Frontal cortex (tissue), 4 donors: ENCODE data around the gene COMMD6. TPM values are rescaled to one million over a fixed set of nuclear protein-coding genes. Genes with fewer than 3 reads are reported as not detected.
"Not testable (repeated sequence)": the region's sequence is repeated elsewhere in the genome, so short reads cannot be mapped to it uniquely, and the experiment has no call there.

Experiments
- DNase-seq, 2 donors: peaks; one replicate each; pipeline ENCODE4 v3.0.0; 2012; ENCODE audit warnings: low spot score in 2 of 2
- FAIRE-seq: peaks from 2 replicates; lab custom pipeline; 2012; peaks lifted over from hg19 to GRCh38; lab: Jason Lieb, UNC
- total RNA-seq: library from RNA; depleted of rRNA; stranded (reverse); fragments of >200 nt; gene quantifications from one replicate; pipeline ENCODE4 v1.2.3, GENCODE V29; 2014
- donor health status: control.
- donor health status: control.
- donor health status: control.

Gene COMMD6
- 93.8 TPM for total RNA-seq

- no peak for FAIRE-seq
Measured at GRCh38 chr13:75537401-75538365, at the start of gene COMMD6. Gene COMMD6, minus strand, starts transcription at chr13:75537841. Its CDS starts 36 bp downstream, at chr13:75537805.

GRCh38 chr13:75585153-75585552 lies 47.5 kb upstream of the COMMD6 start:
- FAIRE-seq: no peak

More at GRCh38 chr13:75537401-75538365, at the start of gene COMMD6:
- DNase-seq: peak; percentile 75 to 81

DNA sequence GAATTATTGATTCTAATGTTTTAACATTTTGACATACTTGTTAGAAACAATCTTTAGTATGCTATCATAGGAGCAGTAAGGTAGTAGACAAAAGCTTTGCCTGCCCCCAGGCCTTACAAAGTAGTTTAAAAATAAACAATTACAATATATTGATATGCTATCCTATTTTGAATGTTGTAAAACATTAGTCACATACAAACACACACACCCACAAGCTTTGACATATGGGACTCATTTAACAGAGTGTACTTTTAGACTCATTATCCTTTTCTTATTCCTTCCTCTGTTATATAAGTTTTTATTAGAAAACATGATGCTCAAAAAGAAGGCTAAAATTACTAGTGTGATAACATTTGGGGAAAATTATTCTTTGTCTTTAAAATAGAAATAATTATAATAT lies 45.5 kb upstream of the COMMD6 start:
- FAIRE-seq (no peak), DNase-seq (no peak)

More at GRCh38 chr13:75585153-75585552, 47.5 kb upstream of the COMMD6 start:
- DNase-seq: no peak

- no peak for FAIRE-seq
- no peak for DNase-seq
Measured at GRCh38 chr13:75581874-75582640, 44.4 kb upstream of the COMMD6 start.

- FAIRE-seq: no peak
- no peak for DNase-seq
Measured at GRCh38 chr13:75579529-75579928, 41.9 kb upstream of the COMMD6 start.

DNA sequence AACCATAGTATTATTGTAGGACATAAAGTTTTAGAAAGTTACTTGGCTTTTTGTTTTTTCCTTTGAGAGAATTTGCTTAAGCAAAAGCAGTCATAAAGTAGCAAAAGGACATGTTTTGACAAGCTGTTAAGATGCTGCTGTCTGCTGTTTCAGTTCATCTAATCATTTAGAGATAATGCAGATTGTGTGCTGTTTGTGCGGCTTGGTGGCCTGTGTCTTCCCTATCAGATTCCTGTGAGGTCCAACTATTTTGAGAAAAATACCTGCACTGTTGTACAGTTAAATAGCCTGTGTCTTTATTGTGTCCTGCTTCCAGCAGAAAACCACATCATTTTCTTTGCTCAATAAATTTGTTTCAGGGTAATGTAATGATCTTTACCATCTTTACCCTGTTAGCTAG lies 31.9 kb upstream of the COMMD6 start:
- no peak for DNase-seq

GRCh38 chr13:75566658-75567057 lies 29.0 kb upstream of the COMMD6 start:
- peak; percentile 49 for FAIRE-seq
- DNase-seq: no peak

More for the DNA sequence above, 31.9 kb upstream of the COMMD6 start:
- FAIRE-seq: no peak

DNA sequence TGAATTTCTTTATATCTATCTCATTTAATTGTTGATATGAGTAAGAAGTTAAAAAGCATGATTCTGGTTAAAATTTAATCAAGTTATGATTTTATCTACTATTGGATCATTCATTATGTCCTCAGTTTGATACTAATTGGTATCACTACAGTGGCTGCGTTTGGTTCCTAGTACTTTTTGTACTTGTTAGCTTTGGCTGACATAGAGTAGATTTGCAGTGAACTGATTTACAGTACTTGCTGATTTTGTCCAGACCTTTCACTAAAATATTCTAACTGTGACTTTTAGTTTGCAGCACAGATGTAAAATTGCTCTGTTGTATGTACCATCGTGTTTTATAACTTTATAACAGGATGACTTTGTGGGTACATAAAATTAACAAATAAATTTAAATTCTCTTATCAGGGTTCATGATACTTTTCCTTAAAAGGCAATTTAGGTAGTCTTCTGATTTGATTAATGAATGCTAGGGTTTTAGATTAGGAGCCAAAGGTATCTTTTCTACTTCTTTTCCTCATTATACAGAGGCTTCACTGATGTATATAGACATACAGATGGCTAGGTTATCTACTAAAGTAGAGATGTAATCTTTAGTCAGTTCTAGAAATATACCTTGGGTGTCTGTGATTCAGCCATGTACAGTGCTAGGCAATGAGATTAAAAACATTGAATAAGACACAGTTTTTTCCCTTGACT lies 20.7 kb upstream of the COMMD6 start:
- FAIRE-seq (no peak), DNase-seq (no peak)

GRCh38 chr13:75556961-75557360 lies 19.3 kb upstream of the COMMD6 start:
- FAIRE-seq: no peak
- no peak for DNase-seq

- no peak for FAIRE-seq
Measured at GRCh38 chr13:75555836-75556235, 18.2 kb upstream of the COMMD6 start.

DNA sequence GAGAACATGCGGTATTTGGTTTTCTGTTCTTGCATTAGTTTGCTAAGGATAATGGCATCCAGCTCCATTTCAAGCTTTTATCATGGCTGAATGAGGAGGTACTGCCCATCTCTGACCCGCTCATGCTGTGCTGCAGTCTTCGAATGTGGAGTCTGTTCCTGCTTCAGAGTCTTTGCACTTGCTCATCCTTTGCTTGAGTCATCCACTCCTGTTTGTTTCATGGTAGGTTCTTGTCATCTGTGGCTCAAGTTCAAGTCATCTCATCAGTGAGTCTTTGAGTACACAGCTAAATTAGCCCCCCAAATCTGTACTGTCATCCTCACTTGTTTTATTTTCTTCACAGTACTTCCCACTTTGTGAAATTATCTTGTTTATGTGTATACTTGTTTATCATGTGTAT lies 17.3 kb upstream of the COMMD6 start:
- DNase-seq (no peak), FAIRE-seq (no peak)

More at GRCh38 chr13:75555836-75556235, 18.2 kb upstream of the COMMD6 start:
- DNase-seq: no peak

DNA sequence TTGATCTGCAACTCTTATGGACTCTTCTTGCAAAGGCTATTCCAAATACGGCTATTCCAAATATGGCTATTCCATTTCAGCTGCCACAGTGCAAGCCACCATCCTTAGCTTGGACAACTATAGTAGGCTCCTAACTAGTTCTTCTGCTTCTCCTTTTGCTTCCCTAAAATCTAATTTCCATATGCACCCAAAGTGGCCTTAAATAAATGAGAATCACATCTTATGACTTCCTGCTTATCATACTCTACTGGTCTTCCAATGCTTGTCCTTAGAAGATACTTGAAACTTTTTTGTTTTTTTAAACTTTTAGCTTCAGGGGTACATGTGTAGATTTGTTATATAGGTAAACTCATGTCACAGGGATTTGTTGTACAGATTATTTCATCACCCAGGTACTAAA lies 16.8 kb upstream of the COMMD6 start:
- FAIRE-seq (no peak), DNase-seq (no peak)

- DNase-seq: peak in 1 of 2 donors; percentile 25
- no peak for FAIRE-seq
Measured at GRCh38 chr13:75550159-75550567, 12.5 kb upstream of the COMMD6 start.

- DNase-seq: peak; percentile 87 to 93
- FAIRE-seq: no peak
Measured at GRCh38 chr13:75549262-75550158, 11.9 kb upstream of the COMMD6 start, which contains the start of gene UCHL3. Gene UCHL3, plus strand, starts transcription at chr13:75549791. Its CDS starts 30 bp downstream, at chr13:75549821.

DNA sequence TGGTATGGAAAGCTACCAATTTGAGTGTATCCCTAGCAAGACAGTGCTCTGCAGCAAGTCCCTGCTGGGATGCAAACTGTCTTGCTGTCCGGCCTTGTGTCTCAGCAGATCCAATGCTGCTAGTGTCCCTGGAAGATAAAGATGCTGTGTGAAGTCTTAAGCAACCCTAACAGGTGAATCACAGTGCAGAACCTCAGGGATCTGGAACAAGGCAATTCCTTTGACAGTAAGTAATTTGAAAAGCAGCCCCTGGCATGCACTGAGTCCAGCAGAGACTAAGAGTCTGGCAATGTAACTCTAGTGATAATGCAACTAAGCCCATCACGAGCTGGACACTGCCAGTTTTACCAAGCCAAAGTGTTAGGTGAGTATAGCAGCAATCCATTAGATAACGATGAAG lies 10.3 kb upstream of the COMMD6 start:
- DNase-seq: no peak
- FAIRE-seq: no peak

GRCh38 chr13:75545386-75545785 lies 7.7 kb upstream of the COMMD6 start:
- DNase-seq, FAIRE-seq: not testable (repeated sequence)

GRCh38 chr13:75544681-75545330 lies 7.2 kb upstream of the COMMD6 start:
- FAIRE-seq (no peak), DNase-seq (no peak)

DNA sequence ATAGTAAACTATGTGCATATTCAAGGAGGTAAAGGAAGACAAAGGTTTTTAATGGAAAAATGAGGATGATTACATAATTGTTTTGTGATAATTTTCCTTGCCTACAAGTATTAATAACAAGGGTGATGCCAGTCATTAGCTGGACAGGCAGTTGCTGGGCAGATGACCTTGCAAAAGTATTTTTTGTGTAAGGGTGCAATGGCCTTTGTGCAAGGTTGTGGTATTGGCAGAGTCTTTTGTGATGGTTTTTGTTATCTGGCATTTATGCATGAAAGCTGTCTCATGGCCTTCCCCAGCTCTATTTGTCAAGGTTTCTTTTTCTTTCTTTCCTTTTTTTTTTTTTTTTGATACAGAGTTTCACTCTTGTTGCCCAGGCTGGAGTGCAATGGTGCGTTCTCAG lies 4.3 kb upstream of the COMMD6 start:
- FAIRE-seq (no peak), DNase-seq (no peak)
